Mesenchymal stem cell (in vitro differentiated cells and primary cell): ENCODE measurements around the gene DNM1L.

Source experiments
- DNase-seq: peaks from one replicate; pipeline ENCODE4 v3.0.0-alpha.2; 2013
- H2AFZ ChIP-seq: one replicate; pipeline ENCODE4 v1.6.1; 2013; ENCODE audit warnings: low read depth, mild to moderate bottlenecking, control low read depth, inconsistent platforms, low read length, moderate library complexity
- H2AK5ac ChIP-seq: 2 replicates; pipeline ENCODE4 v1.6.1; 2013; ENCODE audit warnings: low read length, moderate library complexity, mild to moderate bottlenecking, inconsistent platforms; ENCODE audit not compliant: severe bottlenecking
- H2BK120ac ChIP-seq: one replicate; pipeline ENCODE4 v1.6.1; 2013; ENCODE audit warnings: low read depth, mild to moderate bottlenecking, inconsistent platforms, low read length, moderate library complexity
- H2BK12ac ChIP-seq, 2 experiments: one replicate each; pipeline ENCODE4 v1.6.1; 2013; ENCODE audit warnings: inconsistent platforms in 2 of 2, low read length in 2 of 2, mild to moderate bottlenecking in 2 of 2, moderate library complexity in 2 of 2, control low read depth in 1 of 2
- H2BK15ac ChIP-seq: one replicate; pipeline ENCODE4 v1.6.1; 2013; ENCODE audit warnings: mild to moderate bottlenecking, low read depth, inconsistent platforms; ENCODE audit not compliant: poor library complexity, severe bottlenecking
- H2BK5ac ChIP-seq: 2 replicates; pipeline ENCODE4 v1.6.1; 2013; ENCODE audit warnings: low read depth, mild to moderate bottlenecking, low read length, control low read depth, inconsistent platforms; ENCODE audit not compliant: poor library complexity, severe bottlenecking
- H3K14ac ChIP-seq, 2 experiments: one replicate each; pipeline ENCODE4 v1.6.1; 2013; ENCODE audit warnings: inconsistent platforms in 2 of 2, low read length in 2 of 2, control low read depth in 1 of 2, mild to moderate bottlenecking in 1 of 2, moderate library complexity in 1 of 2
- H3K18ac ChIP-seq, 2 experiments: one replicate each; pipeline ENCODE4 v1.6.1; 2013; ENCODE audit warnings: inconsistent platforms in 2 of 2, low read length in 2 of 2, control low read depth in 1 of 2, low read depth in 1 of 2, mild to moderate bottlenecking in 1 of 2
- H3K23ac ChIP-seq, 2 experiments: one replicate each; pipeline ENCODE4 v1.6.1; 2013; ENCODE audit warnings: inconsistent platforms in 2 of 2, low read length in 2 of 2, mild to moderate bottlenecking in 2 of 2, moderate library complexity in 2 of 2, control low read depth in 1 of 2
- H3K27ac ChIP-seq: 2 replicates; pipeline ENCODE4 v1.5.1; 2013; ENCODE audit warnings: mild to moderate bottlenecking, moderate library complexity, low read length, control low read depth, inconsistent platforms; ENCODE audit not compliant: poor library complexity, severe bottlenecking
- H3K27me3 ChIP-seq, 2 experiments: 2 replicates each; pipeline versions ENCODE4 v1.6.1 to v1.7.0; 2013; ENCODE audit warnings: low read length in 2 of 2, mild to moderate bottlenecking in 2 of 2, moderate library complexity in 2 of 2, control low read depth in 1 of 2, inconsistent platforms in 1 of 2; ENCODE audit not compliant: control insufficient read depth in 1 of 2, insufficient read depth in 1 of 2
- H3K36me3 ChIP-seq, 2 experiments: 2 replicates each; pipeline versions ENCODE4 v1.6.1 to v1.7.0; 2013; ENCODE audit warnings: low read length in 2 of 2, control low read depth in 1 of 2, inconsistent platforms in 1 of 2, low read depth in 1 of 2, mild to moderate bottlenecking in 1 of 2; ENCODE audit not compliant: insufficient read depth in 2 of 2, control insufficient read depth in 1 of 2
- H3K4ac ChIP-seq, 2 experiments: one replicate each; pipeline ENCODE4 v1.6.1; 2013; ENCODE audit warnings: inconsistent platforms in 2 of 2, low read length in 2 of 2, mild to moderate bottlenecking in 2 of 2, moderate library complexity in 2 of 2, control low read depth in 1 of 2, low read depth in 1 of 2
- H3K4me1 ChIP-seq: 2 replicates; pipeline ENCODE4 v1.6.1; 2013; ENCODE audit warnings: low read depth, low read length, control low read depth; ENCODE audit not compliant: control insufficient read depth, insufficient read depth
- H3K4me2 ChIP-seq: 2 replicates; pipeline ENCODE4 v1.6.1; 2013; ENCODE audit warnings: low read length, mild to moderate bottlenecking, inconsistent platforms; ENCODE audit not compliant: poor library complexity, severe bottlenecking
- H3K4me3 ChIP-seq, 2 experiments: 2 replicates each; pipeline versions ENCODE4 v1.5.1 to v1.7.0; 2013; ENCODE audit warnings: low read length in 2 of 2, mild to moderate bottlenecking in 2 of 2, control low read depth in 1 of 2, low read depth in 1 of 2; ENCODE audit not compliant: insufficient read depth in 1 of 2
- H3K79me1 ChIP-seq: replicated peaks from 2 replicates; pipeline ENCODE4 v1.6.1; 2013; ENCODE audit warnings: mild to moderate bottlenecking, control low read depth, low read length, inconsistent platforms; ENCODE audit not compliant: poor library complexity, severe bottlenecking
- H3K9ac ChIP-seq: 2 replicates; pipeline ENCODE4 v1.7.0; 2013; ENCODE audit warnings: mild to moderate bottlenecking, low read length, moderate library complexity
- H3K9me3 ChIP-seq: 2 replicates; pipeline ENCODE4 v1.7.0; 2013; ENCODE audit warnings: mild to moderate bottlenecking, low read length; ENCODE audit not compliant: control insufficient read depth
- H4K8ac ChIP-seq: one replicate; pipeline ENCODE4 v1.6.1; 2013; ENCODE audit warnings: inconsistent platforms, mild to moderate bottlenecking, low read length, moderate library complexity
- H4K91ac ChIP-seq: one replicate; pipeline ENCODE4 v1.6.1; 2013; ENCODE audit warnings: mild to moderate bottlenecking, low read length, inconsistent platforms
- WGBS: methylation state at CpG from one replicate; pipeline ENCODE4 v1.1.7; 2013; ENCODE audit warnings: mixed read lengths; 5-methylcytosine and 5-hydroxymethylcytosine counted together

The DNM1L gene

DNA sequence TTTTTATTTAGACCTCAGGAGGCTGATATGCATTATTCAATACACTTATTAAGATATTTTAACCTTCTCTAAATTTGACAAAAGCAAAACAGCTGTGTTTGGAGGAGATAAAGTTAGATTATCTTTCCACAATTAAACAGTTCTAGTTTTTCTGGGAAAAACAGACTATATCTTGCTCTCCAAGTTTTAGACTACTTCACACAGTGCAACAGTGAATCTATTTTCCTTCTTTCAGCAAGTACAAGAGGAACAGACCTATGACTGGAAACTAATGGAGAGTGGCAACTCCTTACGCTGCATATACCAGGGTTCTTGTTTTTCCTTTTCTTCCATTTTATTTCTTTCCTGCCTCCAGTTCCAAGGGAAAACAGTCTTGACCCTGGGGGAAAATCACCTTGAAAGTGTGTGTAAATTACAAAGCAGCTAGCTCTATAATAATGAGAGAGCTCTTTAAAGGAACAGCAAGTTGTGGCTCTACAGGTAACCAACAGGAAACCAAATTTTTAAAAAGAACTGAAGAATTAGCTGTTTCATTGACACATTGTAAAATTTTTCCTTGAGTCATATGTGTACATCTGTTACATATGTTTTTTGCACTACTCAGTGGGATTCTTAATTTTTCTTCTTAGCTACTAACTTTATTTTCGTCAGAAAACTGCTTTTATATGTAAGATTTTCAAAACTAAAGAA lies 27.4 kb downstream of the DNM1L start:
- H2AFZ ChIP-seq: no peak overlapping the region
- no peak overlapping the region for H3K27ac ChIP-seq
- H3K79me1 ChIP-seq: peaks cover 11% of the 10 kb centered on the region
- H3K14ac ChIP-seq: no peak overlapping the region
- no peak overlapping the region for H3K23ac ChIP-seq
- no CpG with 5 or more reads among the region's 2 CpGs for WGBS
- H3K36me3 ChIP-seq: peaks cover 0 to 65% of the 10 kb centered on the region in 2 experiments
- no peak overlapping the region for H2BK5ac ChIP-seq
- H4K91ac ChIP-seq: no peak overlapping the region
- H3K4me3 ChIP-seq: no peak overlapping the region
- H4K8ac ChIP-seq: no peak overlapping the region
- H3K9me3 ChIP-seq: no peaks in the 10 kb centered on the region
- no peaks in the 10 kb centered on the region for H3K4me1 ChIP-seq
- no peak overlapping the region for H3K4me2 ChIP-seq
- no peak overlapping the region for H3K9ac ChIP-seq
- no peak overlapping the region for H2BK12ac ChIP-seq
- H2BK15ac ChIP-seq: no peak overlapping the region
- H3K18ac ChIP-seq: no peak overlapping the region
- no peak overlapping the region for H2AK5ac ChIP-seq
- H2BK120ac ChIP-seq: no peak overlapping the region
- no peaks in the 10 kb centered on the region for H3K27me3 ChIP-seq
- no peak for DNase-seq
- no peak overlapping the region for H3K4ac ChIP-seq

DNA sequence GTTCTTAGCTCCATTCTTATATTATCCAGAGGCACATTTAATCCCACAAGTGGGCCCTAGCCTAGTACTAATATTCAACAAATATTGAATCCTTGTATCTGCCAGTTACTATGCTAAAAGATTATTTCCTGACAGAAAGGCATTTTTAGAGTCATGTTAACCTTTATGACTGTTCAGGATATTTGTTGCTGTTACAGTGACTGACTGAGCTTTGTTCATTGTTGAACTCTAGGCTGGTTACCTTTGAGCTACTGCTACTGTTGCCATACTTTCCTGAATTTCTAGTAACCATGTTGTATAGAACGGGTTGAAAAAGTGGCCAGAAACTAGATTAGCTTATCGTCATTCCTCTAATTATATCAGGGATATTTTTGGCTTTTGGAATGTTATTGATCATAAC lies 29.8 kb downstream of the DNM1L start:
- Histone ChIP-seq H4K8ac (no peak overlapping the region), H3K23ac (no peak overlapping the region), H3K4ac (no peak overlapping the region), H2BK5ac (no peak overlapping the region), H3K4me2 (no peak overlapping the region), H4K91ac (no peak overlapping the region), H3K14ac (no peak overlapping the region), H3K27me3 (no peaks in the 10 kb centered on the region), H2BK15ac (no peak overlapping the region), H3K9ac (no peak overlapping the region), H3K4me3 (no peak overlapping the region), H2BK12ac (no peak overlapping the region), H3K79me1 (peaks cover 14% of the 10 kb centered on the region), H3K27ac (no peak overlapping the region), H2BK120ac (no peak overlapping the region), H3K18ac (no peak overlapping the region), H3K4me1 (no peaks in the 10 kb centered on the region), H3K36me3 (peaks cover 0 to 78% of the 10 kb centered on the region in 2 experiments), H3K9me3 (no peaks in the 10 kb centered on the region), H2AFZ (no peak overlapping the region), H2AK5ac (no peak overlapping the region)
- DNase-seq: no peak
- WGBS: no CpG with 5 or more reads among the region's 2 CpGs

DNA sequence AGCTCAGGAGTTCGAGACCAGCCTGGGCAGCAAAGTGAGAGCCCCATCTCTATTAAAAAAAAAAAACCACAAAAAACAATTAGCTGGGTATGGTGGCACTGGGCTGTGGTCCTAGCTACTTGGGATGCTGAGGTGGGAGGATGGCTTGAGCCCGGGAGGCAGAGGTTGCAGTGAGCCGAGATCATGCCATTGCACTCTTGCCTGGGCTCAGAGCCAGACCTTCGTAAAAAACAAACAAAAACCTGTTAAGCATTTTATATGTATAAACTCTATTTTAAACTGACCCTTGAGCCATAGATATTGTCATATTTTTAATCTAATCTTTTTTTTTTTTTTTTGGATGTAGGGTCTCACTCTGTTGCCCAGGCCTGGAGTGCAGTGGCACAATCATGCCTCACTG lies 35.7 kb downstream of the DNM1L start:
- WGBS: 100% methylated on average over 2 of the region's 4 CpGs
- H3K4me1 ChIP-seq: no peaks in the 10 kb centered on the region

DNA sequence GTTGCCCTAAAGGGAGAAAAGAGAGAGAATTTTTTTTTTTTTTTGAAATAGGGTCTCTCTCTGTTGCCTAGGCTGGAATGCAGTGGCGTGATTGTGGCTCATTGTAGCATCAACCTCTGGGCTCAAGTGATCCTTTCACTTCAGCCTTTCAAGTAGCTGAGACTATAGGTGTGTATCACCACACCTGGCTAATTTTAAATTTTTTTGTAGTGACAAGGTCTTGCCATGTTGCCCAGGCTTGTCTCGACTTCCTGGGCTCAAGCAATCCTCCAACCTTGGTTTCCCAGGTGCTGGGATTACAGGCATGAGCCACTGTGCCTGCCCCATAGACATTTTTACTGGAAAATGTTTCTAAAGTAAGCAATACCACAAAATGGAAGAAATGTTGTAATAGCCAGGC lies 39.8 kb downstream of the DNM1L start:
- WGBS: 93% methylated on average over 2 of the region's 2 CpGs
- no peak overlapping the region for H2BK120ac ChIP-seq
- peaks cover 9 to 59% of the 10 kb centered on the region in 2 experiments for H3K36me3 ChIP-seq
- H3K4me2 ChIP-seq: no peak overlapping the region
- no peak overlapping the region for H3K4ac ChIP-seq
- no peak overlapping the region for H3K9ac ChIP-seq
- no peaks in the 10 kb centered on the region for H3K27me3 ChIP-seq
- no peak overlapping the region for H2BK15ac ChIP-seq
- no peak overlapping the region for H4K8ac ChIP-seq
- H3K14ac ChIP-seq: no peak overlapping the region
- H4K91ac ChIP-seq: no peak overlapping the region
- no peak overlapping the region for H3K27ac ChIP-seq
- no peak overlapping the region for H3K4me3 ChIP-seq
- no peak overlapping the region for H3K18ac ChIP-seq
- H3K9me3 ChIP-seq: no peaks in the 10 kb centered on the region
- H2AK5ac ChIP-seq: no peak overlapping the region
- no peaks in the 10 kb centered on the region for H3K4me1 ChIP-seq
- DNase-seq: no peak
- no peak overlapping the region for H3K23ac ChIP-seq
- no peak overlapping the region for H2BK5ac ChIP-seq
- H3K79me1 ChIP-seq: peaks cover 18% of the 10 kb centered on the region
- no peak overlapping the region for H2AFZ ChIP-seq
- H2BK12ac ChIP-seq: no peak overlapping the region

More for the DNA sequence above, 35.7 kb downstream of the DNM1L start:
- Histone ChIP-seq H2BK5ac (no peak overlapping the region), H2AK5ac (no peak overlapping the region), H3K27me3 (no peaks in the 10 kb centered on the region), H2AFZ (no peak overlapping the region), H3K4me2 (no peak overlapping the region), H3K36me3 (peaks cover 3 to 64% of the 10 kb centered on the region in 2 experiments), H3K4me3 (no peak overlapping the region), H2BK12ac (no peak overlapping the region), H4K8ac (no peak overlapping the region), H3K27ac (no peak overlapping the region), H2BK120ac (no peak overlapping the region), H3K79me1 (peaks cover 22% of the 10 kb centered on the region), H3K9me3 (no peaks in the 10 kb centered on the region), H3K4ac (no peak overlapping the region), H3K9ac (no peak overlapping the region), H3K23ac (no peak overlapping the region), H3K14ac (no peak overlapping the region), H4K91ac (no peak overlapping the region), H3K18ac (no peak overlapping the region), H2BK15ac (no peak overlapping the region)
- DNase-seq: no peak
